ENCODE results near the gene FRMPD2. TPM values are rescaled to one million over a fixed set of nuclear protein-coding genes. Genes with fewer than 3 reads are reported as not detected.

Gene FRMPD2
- total and polyA plus RNA-seq, 4 donors, result 0.28 TPM; not detected in 3

DNA sequence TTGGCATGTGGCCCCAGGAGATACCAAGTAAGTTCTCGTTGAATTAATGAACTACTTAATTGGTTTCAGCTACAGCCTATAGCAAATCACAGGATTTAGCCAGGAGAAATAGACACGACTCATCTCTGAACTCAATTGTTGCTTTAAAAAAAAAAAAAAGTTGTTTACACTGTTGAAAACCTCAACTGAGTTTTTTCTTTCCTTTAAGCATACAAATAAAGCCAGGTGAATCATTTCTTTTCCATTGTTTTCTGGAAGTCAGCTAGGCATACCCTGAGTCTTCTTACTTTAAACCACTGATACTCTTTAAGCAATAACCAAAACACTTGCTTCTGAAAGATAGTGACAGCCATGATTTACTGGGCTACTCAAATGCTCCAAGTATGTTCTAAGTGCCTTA, 755 bp downstream of the FRMPD2 start (continued):
- TF ChIP-seq, protein P1, sequence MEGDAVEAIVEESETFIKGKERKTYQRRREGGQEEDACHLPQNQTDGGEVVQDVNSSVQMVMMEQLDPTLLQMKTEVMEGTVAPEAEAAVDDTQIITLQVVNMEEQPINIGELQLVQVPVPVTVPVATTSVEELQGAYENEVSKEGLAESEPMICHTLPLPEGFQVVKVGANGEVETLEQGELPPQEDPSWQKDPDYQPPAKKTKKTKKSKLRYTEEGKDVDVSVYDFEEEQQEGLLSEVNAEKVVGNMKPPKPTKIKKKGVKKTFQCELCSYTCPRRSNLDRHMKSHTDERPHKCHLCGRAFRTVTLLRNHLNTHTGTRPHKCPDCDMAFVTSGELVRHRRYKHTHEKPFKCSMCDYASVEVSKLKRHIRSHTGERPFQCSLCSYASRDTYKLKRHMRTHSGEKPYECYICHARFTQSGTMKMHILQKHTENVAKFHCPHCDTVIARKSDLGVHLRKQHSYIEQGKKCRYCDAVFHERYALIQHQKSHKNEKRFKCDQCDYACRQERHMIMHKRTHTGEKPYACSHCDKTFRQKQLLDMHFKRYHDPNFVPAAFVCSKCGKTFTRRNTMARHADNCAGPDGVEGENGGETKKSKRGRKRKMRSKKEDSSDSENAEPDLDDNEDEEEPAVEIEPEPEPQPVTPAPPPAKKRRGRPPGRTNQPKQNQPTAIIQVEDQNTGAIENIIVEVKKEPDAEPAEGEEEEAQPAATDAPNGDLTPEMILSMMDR (IDR thresholded peaks at IDR 0.05; ENCODE audit: low read depth, low read length, missing input control), result no peak
- no peak for TF ChIP-seq HNF4G (IDR thresholded peaks at IDR 0.05)
- no peak for TF ChIP-seq SP1 (IDR thresholded peaks at IDR 0.05)
- TF ChIP-seq GABPA (IDR thresholded peaks at IDR 0.05 in 1 of 2, conservative IDR thresholded peaks at IDR 0.05 in 1 of 2), result no peak
- TF ChIP-seq, protein P2, sequence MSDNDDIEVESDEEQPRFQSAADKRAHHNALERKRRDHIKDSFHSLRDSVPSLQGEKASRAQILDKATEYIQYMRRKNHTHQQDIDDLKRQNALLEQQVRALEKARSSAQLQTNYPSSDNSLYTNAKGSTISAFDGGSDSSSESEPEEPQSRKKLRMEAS (IDR thresholded peaks at IDR 0.05), result no peak
- TF ChIP-seq EGR1 (IDR thresholded peaks at IDR 0.05; ENCODE audit: low read depth in 2 of 2), result no peak
- TF ChIP-seq RAD21 (IDR thresholded peaks at IDR 0.05), result no peak

DNA sequence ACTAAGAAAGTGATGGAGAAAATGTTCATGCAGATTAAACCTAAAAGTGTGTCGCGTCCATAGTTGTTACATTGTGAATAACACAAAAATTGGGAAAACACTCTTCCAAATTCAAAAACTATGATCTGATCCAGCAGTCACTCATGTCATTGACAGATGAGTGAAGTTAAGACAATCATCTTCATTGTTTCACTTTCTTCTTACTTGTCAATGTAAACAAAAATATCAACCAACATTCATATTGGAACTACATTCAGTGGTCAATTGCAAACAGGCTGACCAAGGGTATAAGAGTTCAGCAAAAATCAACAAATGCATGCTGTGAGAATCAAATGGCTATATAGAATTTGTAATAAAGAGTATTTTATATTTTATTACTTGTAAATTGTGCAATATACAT, 1.8 kb downstream of the FRMPD2 start:
- WGBS, result 98% methylated on average over 2 of the region's 2 CpGs
- no peak overlapping the region for H3K4me3 ChIP-seq (ENCODE audit: low read depth in 1 of 3, low read length in 3 of 3)

More for the DNA sequence above, 1.8 kb downstream of the FRMPD2 start:
- Histone ChIP-seq H3K27me3 (ENCODE audit: control insufficient read depth in 4 of 4, insufficient read depth in 4 of 4, low read length in 3 of 4) (no peaks in the 10 kb centered on the region), H3K27ac (ENCODE audit: low read depth in 1 of 2, low read length in 2 of 2) (no peak overlapping the region), H3K4me1 (ENCODE audit: control insufficient read depth in 4 of 4, insufficient read depth in 4 of 4, low read length in 3 of 4) (no peaks in the 10 kb centered on the region), H3K9ac (ENCODE audit: low read depth in 1 of 2, low read length in 2 of 2) (no peak overlapping the region), H3K9me3 (ENCODE audit: control insufficient read depth in 4 of 4, low read length in 3 of 4) (no peaks in the 10 kb centered on the region), H3K36me3 (ENCODE audit: control insufficient read depth in 4 of 4, insufficient read depth in 3 of 4, low read depth in 1 of 4, low read length in 3 of 4) (no peaks in the 10 kb centered on the region)
- TF ChIP-seq YY1 (IDR thresholded peaks at IDR 0.05), result no peak
- TF ChIP-seq HNF4G (IDR thresholded peaks at IDR 0.05), result no peak
- TF ChIP-seq, protein P1 (IDR thresholded peaks at IDR 0.05; ENCODE audit: low read depth, low read length, missing input control), result no peak
- TF ChIP-seq, protein P3, sequence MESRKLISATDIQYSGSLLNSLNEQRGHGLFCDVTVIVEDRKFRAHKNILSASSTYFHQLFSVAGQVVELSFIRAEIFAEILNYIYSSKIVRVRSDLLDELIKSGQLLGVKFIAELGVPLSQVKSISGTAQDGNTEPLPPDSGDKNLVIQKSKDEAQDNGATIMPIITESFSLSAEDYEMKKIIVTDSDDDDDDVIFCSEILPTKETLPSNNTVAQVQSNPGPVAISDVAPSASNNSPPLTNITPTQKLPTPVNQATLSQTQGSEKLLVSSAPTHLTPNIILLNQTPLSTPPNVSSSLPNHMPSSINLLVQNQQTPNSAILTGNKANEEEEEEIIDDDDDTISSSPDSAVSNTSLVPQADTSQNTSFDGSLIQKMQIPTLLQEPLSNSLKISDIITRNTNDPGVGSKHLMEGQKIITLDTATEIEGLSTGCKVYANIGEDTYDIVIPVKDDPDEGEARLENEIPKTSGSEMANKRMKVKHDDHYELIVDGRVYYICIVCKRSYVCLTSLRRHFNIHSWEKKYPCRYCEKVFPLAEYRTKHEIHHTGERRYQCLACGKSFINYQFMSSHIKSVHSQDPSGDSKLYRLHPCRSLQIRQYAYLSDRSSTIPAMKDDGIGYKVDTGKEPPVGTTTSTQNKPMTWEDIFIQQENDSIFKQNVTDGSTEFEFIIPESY (IDR thresholded peaks at IDR 0.05), result no peak
- no peak for TF ChIP-seq RAD21 (IDR thresholded peaks at IDR 0.05)
- TF ChIP-seq HNF4A (conservative IDR thresholded peaks at IDR 0.05), result no peak
- no peak for TF ChIP-seq TAF1 (conservative IDR thresholded peaks at IDR 0.05)
- TF ChIP-seq, protein P2 (IDR thresholded peaks at IDR 0.05), result no peak
- no peak for TF ChIP-seq JUND (IDR thresholded peaks at IDR 0.05)
- no peak for TF ChIP-seq FOXA1 (IDR thresholded peaks at IDR 0.05)
- no peak for TF ChIP-seq GABPA (IDR thresholded peaks at IDR 0.05 in 1 of 2, conservative IDR thresholded peaks at IDR 0.05 in 1 of 2)
- no peak for TF ChIP-seq NR2F2 (IDR thresholded peaks at IDR 0.05)
- no peak for DNase-seq (ENCODE audit: low spot score)
